ENCODE data around the gene DLEC1. TPM values are rescaled to one million over a fixed set of nuclear protein-coding genes. Genes with fewer than 3 reads are reported as not detected.
"Not testable (repeated sequence)": the region's sequence is repeated elsewhere in the genome, so short reads cannot be mapped to it uniquely, and the experiment has no call there.

DLEC1 gene
- total RNA-seq, 4 donors from 2014 or later: 0.18 to 2.2 (median 0.75) TPM

DNA sequence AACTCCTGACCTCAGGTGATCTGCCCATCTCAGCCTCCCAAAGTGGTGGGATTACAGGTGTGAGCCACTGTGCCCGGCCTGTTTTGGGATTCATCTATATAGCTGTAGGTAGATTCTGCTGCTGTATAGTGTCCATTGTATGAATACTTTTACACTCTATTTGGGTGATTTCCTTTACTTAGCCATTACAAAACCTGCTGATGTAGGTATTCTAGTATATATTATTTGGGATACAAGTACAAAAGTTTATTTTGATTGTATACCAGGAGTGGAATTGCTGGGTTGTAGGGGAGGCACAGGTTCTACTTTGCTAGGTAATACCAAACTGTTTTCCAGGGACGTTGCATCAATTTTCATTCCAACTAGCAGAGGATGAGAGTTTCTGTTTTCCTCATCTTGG lies 116.8 kb downstream of the DLEC1 start:
- no peak overlapping the region for H3K4me3 ChIP-seq
- TF ChIP-seq, protein P1, sequence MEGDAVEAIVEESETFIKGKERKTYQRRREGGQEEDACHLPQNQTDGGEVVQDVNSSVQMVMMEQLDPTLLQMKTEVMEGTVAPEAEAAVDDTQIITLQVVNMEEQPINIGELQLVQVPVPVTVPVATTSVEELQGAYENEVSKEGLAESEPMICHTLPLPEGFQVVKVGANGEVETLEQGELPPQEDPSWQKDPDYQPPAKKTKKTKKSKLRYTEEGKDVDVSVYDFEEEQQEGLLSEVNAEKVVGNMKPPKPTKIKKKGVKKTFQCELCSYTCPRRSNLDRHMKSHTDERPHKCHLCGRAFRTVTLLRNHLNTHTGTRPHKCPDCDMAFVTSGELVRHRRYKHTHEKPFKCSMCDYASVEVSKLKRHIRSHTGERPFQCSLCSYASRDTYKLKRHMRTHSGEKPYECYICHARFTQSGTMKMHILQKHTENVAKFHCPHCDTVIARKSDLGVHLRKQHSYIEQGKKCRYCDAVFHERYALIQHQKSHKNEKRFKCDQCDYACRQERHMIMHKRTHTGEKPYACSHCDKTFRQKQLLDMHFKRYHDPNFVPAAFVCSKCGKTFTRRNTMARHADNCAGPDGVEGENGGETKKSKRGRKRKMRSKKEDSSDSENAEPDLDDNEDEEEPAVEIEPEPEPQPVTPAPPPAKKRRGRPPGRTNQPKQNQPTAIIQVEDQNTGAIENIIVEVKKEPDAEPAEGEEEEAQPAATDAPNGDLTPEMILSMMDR (IDR thresholded peaks at IDR 0.05): no peak
- no peak for TF ChIP-seq POLR2A (IDR thresholded peaks at IDR 0.05)
- no peaks in the 10 kb centered on the region for H3K4me1 ChIP-seq
- H3K36me3 ChIP-seq: no peaks in the 10 kb centered on the region
- no peaks in the 10 kb centered on the region for H3K9me3 ChIP-seq
- H3K27ac ChIP-seq: no peak overlapping the region
- no peak for DNase-seq
- no peaks in the 10 kb centered on the region for H3K27me3 ChIP-seq

DNA sequence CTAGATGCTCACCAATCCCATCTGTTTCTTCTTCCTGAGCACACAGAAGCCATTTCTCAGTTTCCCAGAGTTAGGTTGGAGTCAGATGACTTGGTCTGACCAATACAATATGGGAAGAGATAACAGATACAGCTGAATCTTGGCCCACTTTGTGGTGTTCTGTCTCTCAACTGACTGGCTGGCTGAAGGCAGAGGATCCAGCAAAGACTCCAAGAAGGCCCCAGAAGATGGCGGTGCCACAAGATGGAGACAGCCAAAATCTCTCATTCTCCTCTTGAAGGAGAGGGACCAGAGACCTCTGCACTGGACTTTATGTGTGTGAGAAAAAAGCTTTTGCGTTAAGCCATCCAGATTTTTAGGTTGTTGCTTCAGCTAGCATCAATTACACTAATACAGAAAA lies 118.1 kb downstream of the DLEC1 start:
- no peak for DNase-seq
- no peaks in the 10 kb centered on the region for H3K4me1 ChIP-seq
- no peak overlapping the region for H3K4me3 ChIP-seq
- H3K27me3 ChIP-seq: no peaks in the 10 kb centered on the region
- no peak overlapping the region for H3K27ac ChIP-seq
- H3K36me3 ChIP-seq: no peaks in the 10 kb centered on the region
- no peak for TF ChIP-seq POLR2A (IDR thresholded peaks at IDR 0.05)
- TF ChIP-seq, protein P1 (IDR thresholded peaks at IDR 0.05): no peak
- H3K9me3 ChIP-seq: no peaks in the 10 kb centered on the region

DNA sequence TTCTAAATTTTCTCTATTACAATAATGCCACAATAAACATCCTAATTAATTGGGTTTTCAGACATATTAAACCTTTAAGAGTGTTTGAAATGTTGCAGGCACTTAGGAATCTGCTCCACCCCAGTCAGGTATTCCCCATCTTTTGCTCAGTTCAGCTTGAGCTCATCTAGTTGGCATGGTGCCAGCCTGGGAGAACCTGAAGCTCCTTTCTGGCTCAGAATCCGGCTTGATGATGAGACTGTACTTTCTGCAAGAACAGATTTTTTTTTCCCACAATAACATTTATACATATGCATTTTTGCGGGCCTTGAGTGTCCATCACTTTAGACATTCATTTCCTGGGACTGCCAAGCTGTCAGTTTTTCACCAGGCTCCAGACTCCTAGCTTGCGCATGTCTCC lies 118.6 kb downstream of the DLEC1 start:
- H3K36me3 ChIP-seq: no peaks in the 10 kb centered on the region
- no peak overlapping the region for H3K27ac ChIP-seq
- no peaks in the 10 kb centered on the region for H3K9me3 ChIP-seq
- no peak for DNase-seq
- TF ChIP-seq, protein P1 (IDR thresholded peaks at IDR 0.05): no peak
- no peak for TF ChIP-seq POLR2A (IDR thresholded peaks at IDR 0.05)
- no peaks in the 10 kb centered on the region for H3K27me3 ChIP-seq
- H3K4me1 ChIP-seq: no peaks in the 10 kb centered on the region
- H3K4me3 ChIP-seq: no peak overlapping the region

DNA sequence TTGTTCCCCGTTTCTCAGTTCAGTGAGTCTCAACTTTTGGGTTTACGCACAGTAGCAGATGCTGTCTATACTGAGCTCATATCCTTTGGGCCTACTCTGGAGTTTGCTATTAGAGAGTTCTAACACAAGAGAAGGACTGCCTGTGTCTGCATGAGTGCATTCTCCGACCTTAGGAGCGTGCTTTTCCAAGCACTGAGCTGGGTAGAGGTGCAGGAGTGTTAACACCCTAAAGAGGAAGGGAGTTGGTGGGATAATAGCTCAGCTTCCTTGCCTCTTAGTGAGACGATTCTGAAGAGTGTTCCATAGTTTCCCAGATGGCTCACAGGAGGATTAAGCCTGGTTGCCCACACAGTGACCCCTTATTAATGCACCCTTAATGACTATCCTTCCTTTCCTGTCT lies 119.5 kb downstream of the DLEC1 start:
- no peak for TF ChIP-seq POLR2A (IDR thresholded peaks at IDR 0.05)
- TF ChIP-seq, protein P1 (IDR thresholded peaks at IDR 0.05): no peak

DNA sequence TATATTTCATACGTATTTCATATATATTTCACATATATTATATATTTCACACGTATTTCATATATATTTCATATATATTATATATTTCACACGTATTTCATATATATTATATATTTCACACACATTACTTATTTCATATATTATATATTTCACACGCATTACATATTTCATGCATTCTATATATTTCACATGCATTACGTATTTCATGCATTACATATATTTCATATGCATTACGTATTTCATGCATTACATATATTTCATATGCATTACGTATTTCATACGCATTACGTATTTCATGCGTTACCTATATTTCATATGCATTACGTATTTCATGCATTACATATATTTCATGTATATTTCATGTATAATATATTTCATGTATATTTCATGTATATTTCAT lies 121.7 kb downstream of the DLEC1 start:
- not testable (repeated sequence) for H3K27me3 ChIP-seq, H3K4me1 ChIP-seq, H3K36me3 ChIP-seq, H3K27ac ChIP-seq, H3K4me3 ChIP-seq, DNase-seq, H3K9me3 ChIP-seq

More for the DNA sequence above, 119.5 kb downstream of the DLEC1 start:
- H3K4me3 ChIP-seq: no peak overlapping the region
- H3K36me3 ChIP-seq: no peaks in the 10 kb centered on the region
- H3K27me3 ChIP-seq: no peaks in the 10 kb centered on the region
- H3K4me1 ChIP-seq: no peaks in the 10 kb centered on the region
- no peaks in the 10 kb centered on the region for H3K9me3 ChIP-seq
- DNase-seq: no peak
- H3K27ac ChIP-seq: no peak overlapping the region

DNA sequence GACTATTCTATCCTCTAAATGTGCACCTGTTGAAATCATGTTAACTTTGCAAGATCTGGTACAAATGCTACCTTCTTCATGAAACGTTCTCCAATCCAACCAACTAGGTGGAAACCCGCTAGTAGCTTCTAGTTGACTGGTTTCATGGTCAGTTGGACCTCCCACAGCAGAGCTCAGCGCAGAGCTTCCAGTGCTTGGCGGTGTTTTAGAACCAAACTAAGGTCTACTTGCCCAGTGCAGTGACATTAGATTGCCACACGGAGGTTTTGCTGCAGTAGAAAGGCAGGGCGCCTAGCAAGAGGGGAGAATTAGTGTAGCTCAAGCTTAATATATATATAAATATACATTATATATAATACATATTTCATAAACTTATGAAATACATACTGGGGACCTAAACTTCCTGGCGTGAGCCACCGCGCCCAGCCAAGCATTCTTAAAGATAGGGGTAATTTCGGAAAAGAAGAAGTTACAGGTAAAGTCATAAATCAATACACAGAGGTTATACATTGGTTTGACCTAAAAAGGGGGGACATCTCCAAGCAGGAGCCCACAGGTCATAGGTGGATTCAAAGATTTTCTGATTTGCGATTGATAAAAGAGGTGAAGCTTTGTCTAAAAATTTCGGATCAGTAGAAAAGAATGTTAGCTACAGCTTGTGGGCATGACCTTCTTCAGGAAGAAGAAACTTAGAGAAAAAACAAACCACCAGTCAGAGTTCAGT lies 124.3 kb downstream of the DLEC1 start:
- Histone ChIP-seq H3K36me3 (no peaks in the 10 kb centered on the region), H3K9me3 (no peaks in the 10 kb centered on the region), H3K27ac (peak overlapping the region in 2 of 4 donors; percentile 96 to 98), H3K4me3 (no peak overlapping the region), H3K27me3 (no peaks in the 10 kb centered on the region), H3K4me1 (peaks cover 0 to 12% (median 0%) of the 10 kb centered on the region in 4 donors)
- TF ChIP-seq POLR2A (IDR thresholded peaks at IDR 0.05): no peak
- TF ChIP-seq, protein P1 (IDR thresholded peaks at IDR 0.05): peak in 3 of 6 experiments; percentile 15 to 28 (median 24)
- DNase-seq: no peak
